HG03575 (cell line): Measurements from ENCODE around the gene PYROXD2.
"Not testable (repeated sequence)": the region's sequence is repeated elsewhere in the genome, so short reads cannot be mapped to it uniquely, and the experiment has no call there.

Experiments used
- ATAC-seq: cut with Tn5 transposase; IDR thresholded peaks from one replicate; pipeline ENCODE4 v1.9.1; 2021; ENCODE audit not compliant: unreplicated experiment, insufficient number of reproducible peaks, low FRiP score; ENCODE audit errors: extremely low read depth

PYROXD2 gene

DNA sequence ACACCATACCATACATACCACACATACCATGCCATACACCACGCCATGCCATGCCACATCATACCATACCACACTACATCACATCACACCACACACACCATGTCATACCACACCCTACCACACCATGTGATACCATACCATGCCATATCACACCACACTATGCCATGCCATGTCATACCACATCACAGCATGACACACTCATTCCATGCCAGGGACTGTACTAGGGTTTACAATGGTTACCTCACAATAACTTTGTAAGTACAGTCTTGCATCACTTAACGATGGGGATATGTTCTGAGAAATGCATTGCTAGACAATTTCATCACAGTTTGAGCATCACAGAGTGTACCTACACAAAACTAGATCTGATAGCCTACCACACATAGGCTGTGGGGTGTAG lies 14.5 kb downstream of the PYROXD2 start:
- no peak for ATAC-seq

DNA sequence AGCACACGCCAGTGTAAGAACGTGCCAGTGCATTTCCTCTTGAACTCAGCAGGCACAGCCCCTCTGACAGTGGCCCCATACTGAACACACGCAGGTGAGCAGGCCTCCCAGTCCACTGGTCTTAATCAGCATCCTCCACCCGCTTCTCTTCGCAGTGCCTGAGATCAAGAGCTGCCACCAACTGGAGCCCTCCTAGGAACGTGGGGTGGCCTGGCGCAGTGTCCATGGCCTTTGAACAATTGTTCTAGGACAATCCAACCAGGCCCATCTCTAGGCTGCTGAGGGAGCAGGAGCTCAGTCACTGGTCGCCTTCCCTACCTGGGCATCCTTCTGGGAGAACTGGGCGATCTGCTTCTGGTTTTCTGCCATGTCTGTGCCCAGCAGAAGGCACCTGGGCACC lies 15.2 kb downstream of the PYROXD2 start:
- no peak for ATAC-seq

DNA sequence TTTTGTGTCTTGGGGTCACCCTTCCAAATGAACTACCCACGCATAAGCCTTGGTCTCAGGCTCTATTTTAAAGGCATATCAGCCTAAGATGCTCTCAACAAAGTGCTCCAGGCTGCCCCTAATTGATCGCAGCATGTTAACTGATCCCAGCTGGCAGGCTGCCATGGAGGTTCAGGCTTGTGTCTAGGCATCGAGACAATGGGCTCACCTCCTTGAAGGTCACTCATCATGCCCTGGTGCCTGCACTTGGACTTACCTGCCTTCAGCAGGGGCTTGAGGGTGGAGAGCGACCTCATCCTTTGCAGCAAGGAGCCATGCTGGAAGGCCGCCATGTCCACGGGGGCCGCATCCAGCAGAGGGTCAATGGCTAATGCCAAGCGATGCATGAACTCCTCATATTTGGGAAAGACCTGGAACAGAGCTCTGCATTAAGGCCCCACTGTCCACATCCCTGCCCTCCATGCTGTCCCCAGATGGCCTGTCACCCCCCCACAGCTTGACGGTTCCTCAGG lies 17.8 kb downstream of the PYROXD2 start:
- no peak for ATAC-seq

DNA sequence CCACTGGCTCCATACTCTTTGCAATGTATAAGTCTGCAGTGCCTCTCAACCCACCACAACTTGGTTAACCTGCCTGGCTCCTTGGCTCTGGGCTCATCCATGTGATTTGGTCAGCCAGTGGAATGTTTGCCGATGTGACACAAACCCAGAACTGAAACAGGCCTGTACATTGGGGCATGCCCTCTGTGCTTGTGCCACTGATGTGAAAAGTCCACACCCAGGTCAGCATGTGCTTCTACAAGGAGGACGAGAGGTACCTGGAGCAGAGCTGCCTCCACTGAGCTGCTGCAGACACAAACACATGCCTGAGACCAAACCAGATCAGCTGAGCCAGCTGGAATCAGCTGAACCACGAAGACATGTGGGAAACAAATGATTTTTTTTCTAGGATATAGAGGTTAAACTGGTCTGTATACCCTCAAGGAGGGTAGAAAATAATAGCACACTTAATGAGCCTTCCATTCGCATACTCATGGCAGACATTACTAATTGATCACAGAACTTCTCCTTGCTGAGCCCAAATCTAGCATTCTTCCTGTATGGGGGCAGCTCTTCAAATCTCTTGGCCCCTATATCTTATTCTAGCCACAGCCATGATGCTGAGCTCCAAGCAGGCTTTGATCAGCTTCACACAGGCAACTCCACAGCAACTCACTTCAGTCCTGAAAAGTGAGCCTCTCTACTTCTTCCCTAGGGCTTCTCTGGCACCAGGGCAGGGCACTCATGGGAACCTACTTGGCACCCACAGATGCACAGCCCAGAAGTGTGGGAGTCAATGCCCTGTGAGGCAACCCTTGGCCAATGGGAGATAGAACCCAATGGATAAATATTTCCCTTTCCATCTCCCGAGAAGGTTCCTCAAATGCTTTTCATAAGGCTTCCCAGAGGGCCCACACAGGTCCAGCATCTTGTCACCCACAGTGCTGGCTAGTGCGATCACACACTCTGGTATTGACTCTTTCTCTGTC lies 18.6 kb downstream of the PYROXD2 start:
- no peak for ATAC-seq

DNA sequence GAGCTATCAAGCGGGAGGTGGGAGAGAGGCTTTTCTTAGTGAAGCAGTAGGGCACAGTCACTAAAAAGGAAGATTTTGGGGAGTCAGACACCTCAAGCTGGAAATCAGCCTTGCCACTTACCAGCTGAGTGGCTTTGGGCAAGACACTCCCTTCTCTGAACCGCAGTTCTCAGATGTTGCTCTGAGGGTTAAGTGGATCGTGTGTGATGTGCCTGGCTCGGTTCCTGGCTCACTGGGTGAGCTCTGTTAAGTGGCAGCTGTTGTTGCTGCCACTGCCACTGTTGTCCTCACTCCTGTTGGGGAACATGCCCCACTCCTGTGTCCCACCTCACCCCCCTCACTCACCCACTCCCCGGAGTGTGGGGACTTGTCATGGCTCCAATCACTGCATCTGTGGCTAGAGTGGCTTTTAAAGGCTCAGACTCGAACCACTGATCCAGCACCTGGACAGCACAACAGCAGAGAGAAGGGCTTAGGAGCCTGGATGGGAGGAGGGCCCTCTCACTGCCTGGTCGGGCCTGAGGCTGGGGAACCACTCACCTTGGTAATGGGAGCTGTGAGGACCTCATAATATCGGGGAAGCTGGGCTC lies 20.0 kb downstream of the PYROXD2 start:
- ATAC-seq = no peak

DNA sequence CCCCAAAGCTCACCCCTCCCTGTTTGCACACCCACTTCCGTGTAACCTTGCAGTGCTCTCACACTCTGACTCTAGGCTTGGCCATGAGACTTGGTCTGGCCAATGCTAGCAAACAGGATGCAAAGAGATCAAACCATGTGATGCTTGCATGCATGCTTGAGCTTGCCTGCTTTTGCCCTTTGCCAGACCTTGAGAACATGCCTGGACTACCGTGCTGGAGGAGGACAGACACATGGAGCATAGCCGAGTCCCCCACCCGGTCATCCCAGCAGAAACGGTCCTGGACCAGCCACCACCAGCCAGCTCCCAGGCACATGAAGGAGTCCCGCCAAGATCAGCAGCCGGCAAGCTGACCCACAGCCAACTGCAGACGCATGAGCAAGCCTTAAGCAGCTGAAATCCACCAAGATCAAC lies 23.4 kb downstream of the PYROXD2 start:
- no peak for ATAC-seq

DNA sequence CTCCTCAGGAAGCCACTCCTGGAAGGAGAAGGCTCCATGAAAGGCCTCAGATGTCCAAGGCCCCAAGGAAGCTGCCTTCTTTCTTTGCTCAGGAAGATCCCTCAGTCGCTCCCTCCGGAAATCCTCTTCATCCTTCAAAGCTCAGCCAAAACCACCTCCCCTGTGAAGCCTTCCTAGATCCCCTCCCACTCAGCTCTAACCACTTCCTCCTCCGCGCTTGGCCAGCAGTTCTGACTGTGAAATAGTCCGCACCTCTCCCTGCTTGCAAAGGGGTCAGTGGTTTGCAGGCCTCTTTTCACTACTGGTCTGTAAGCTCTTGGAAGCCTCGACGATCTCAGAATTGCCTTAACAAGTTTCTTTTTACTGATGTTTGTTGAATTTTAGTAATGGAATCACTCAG lies 23.9 kb downstream of the PYROXD2 start:
- ATAC-seq = no peak

DNA sequence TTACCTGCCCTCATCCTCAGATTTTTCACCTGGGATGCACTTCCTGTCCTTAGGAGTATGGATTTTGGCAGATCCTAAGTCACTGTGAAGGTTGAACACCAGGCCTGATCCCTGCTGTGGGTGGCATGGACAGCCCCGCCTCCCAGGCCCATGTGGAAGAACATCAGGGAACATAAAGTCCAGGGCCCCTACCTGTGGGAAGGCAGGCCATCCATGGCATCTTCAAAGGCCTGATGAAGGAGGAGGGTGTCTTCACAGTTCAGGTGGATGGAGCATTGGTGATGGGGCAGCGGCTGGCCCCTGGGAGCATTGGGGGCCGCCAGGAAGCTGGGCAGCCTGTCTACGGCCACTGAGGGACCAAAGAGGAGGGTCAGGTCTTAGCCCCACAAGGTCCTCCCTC lies 24.6 kb downstream of the PYROXD2 start:
- ATAC-seq = no peak

DNA sequence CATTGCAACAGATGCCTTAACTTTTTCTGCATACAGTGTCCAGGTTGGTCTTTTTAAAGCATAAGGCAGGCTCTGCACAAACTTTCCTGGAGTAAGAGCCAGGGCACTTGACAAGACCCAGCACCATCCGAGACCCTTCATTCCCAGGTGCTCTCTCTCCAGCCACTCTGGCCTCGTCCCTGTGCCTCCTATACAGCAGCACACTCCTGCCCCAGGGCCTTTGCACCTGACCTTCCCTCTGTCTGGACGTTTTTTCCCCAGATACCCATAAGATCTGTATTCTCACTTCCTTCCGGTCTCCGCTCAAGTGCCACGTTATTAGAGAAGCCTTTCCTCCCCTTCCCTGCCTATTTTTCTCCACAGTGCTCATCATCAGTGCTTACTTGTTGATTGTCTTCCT lies 25.6 kb downstream of the PYROXD2 start:
- ATAC-seq = no peak

DNA sequence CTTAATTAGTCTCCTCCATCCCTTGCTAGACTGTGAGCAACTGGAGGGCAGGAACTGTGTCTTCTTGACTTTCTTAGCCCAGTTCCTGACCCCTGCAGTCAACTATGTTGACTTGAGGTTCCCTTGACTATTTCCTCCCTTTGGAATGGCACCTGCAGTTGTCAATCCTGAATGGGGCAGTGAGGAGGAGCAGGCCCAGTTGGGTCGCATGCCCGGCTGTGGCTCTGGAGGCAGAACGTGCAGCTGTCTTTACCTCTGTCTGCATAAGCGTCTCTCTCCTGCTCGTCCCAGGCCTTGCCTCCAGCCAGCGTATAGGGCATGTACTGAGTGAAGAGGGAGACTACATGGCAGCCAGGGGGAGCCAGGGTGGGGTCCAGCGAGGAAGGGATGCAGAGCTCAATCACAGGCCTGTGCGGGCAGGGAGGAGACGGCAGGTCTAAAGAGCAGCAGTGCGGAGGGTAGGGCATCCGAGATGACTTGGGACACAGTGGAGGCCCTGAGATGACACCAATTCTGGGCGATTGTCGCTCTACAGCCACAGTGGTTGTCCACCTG lies 26.8 kb downstream of the PYROXD2 start:
- ATAC-seq = no peak

DNA sequence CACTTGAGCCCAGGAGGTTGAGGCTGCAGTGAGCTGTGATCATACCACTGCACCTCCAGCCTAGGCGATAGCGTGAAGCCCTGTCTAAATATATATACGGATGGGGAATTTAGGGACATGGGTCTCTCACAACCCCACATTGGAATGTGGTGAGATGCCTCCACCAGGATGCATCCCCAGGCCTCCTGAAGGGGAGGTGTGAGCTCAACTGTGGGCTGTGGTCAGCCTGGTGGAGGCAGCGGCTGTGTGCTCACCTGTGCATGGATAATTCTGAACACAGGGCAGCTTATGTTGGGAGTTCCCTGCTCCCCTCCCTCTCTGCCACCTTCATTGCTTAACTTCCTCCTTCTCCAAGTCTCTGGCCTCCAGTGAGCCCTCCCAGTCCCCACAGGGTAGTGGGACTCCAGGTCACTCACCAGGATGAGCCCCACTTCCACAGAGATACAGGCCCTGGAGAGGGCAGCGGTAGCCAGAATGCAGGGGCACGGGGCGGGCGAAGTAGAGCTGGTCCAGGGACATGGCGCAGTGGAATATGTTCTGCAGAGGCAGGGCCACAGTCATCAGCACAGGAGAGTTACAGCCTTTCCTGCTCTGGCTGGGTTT lies 30.4 kb downstream of the PYROXD2 start:
- ATAC-seq = no peak

DNA sequence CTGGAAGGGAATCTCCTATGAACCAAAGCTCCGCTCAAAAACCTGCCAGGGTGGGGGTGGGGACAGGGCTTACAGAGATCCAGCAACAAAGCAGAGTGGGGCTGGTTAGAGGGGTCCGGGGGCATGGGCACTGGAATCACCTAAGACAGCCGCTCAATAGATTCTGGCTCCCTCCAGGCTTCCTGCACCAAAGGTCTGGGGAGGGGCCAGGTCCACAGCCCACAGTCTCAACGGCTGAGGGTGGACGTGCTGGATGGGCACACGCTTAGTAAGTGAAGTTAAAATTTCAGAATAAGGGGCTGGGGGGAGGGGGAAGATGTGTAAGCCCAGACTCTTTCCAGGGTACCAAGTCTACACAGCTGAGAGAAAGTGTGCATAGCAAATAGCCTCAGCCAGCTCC lies 31.1 kb downstream of the PYROXD2 start:
- no peak for ATAC-seq

DNA sequence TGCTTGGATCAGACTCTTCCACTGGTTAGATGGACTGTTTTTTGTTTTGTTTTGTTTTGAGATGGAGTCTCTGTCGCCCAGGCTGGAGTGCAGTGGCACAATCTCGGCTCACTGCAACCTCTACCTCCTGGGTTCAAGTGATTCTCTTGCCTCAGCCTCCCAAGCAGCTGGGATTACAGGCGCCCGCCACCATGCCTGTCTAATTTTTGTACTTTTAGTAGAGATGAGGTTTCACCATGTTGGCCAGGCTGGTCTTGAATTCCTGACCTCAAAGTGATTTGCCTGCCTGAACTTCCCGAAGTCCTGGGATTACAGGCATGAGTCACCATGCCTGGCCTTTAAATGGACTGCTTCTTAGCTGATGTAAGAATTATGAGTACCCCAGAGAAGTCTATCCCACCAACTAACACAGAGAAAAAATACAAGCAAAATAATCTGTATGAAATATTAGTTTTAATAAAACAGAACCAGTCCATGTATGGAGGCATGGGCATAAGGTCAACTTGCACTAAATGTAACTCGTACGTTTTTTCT lies 31.8 kb downstream of the PYROXD2 start:
- not testable (repeated sequence) for ATAC-seq

DNA sequence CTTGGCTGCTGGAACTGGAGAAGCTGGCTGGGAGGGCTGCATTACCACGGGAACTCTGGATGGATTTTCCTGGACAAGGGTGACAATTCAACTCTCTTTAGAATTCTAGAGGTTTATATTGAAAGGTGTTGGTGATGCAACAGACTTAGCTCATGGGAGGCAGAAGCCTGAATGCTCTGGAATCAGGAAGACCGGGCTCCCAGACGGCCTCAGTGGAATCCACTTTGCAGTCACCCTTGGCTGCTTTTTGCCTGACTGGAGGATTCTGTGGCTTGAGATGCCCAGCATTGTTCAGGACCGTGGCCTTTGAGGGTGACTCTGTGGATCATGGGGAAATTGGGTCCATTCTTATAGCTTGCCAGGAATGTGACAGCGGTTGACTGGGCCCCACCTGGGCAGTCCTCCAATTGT lies 32.3 kb downstream of the PYROXD2 start:
- ATAC-seq = no peak

DNA sequence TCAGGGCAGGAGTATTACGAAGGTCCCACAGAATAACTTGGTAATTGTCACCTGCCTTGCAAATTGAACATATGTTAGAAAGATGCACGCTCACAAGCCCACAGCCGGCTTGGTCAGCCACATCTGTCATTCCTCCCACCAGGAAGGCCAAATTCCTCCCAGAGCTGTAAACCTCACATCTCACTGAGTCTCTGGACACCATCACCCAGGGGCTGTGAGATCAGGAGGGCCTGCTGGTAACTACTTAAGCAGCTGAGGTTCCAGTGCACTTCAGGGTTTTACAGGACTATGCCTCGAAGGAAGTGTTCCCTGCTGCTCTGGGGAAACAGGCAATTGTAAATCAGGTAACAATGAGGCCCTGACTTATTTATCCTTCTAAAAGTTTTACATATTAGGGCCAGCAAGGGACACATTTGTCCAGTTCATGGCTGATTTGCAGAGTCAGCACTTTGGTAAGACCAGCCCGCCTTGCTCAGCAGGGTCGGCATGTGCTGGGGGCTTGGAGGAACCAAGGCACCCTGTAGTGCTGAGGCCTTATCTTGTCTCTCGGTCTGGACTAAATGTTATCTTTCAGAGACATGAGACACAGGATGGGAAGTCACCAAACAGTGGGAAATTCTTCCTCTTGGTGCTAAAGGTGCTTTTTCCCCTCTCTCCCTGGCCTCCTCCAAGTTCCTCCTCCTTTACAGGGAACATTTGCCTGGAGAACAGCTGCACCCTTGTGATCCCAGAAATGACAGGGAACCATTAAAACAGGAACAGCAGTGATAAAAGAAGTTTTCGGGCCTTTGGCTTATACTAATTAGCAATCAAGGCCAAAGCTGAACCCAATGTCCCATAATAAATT lies 34.3 kb downstream of the PYROXD2 start:
- no peak for ATAC-seq

DNA sequence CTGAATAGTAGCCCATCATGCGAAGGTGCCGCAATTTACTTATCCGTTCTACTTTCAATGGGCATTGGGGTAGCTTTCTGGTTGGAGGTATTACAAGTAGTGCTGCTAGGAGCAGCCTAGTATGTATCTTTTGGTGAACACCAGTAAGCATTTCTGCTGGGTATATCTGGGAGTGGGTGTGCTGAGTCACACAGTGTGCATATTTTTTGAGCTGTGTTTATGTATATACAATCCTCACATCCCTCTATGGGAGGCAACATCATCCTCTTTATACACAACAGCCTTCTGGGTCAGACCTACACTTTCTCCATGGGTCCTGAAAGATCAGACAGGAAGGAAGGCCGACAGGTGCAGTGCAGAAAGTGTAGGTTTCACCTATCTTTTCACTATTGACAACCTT lies 36.3 kb downstream of the PYROXD2 start:
- no peak for ATAC-seq

DNA sequence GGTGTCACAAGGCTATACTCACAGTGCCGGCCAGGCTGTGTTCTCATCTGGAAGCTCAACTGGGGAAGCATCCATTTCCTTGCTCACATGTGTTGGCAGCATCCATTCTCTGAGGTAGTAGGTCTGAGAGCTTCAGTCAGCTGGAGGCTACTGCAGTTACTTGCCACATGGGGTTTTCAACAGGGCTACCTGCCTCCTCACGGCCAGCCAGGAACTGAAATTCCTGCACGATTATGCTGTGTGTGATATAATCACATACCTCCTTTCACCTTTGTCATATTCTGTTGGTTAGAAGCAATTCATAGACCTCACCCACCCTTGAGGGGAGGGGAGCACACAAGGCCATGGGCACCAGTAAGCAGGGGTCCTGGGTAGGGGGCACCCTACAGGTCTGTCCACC lies 37.4 kb downstream of the PYROXD2 start:
- ATAC-seq = no peak

DNA sequence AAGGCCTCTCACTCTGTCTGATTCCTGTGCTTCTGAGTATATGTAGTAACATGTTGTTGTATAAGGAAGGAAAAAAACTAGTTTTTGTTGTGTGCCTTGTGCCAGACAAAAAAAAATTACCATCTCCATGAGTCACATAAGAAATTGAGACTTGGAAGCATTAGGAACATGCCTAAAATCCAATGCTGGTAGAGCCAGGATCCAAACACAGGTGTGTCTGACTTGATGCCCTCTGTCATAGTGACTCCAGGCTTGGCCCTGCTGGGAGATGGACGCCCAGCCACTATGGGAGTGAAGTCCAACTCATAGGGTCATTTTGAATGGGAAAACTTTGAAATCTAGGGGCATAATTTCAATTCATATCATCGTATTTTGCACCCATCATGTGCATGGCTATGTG lies 38.0 kb downstream of the PYROXD2 start:
- ATAC-seq = no peak

DNA sequence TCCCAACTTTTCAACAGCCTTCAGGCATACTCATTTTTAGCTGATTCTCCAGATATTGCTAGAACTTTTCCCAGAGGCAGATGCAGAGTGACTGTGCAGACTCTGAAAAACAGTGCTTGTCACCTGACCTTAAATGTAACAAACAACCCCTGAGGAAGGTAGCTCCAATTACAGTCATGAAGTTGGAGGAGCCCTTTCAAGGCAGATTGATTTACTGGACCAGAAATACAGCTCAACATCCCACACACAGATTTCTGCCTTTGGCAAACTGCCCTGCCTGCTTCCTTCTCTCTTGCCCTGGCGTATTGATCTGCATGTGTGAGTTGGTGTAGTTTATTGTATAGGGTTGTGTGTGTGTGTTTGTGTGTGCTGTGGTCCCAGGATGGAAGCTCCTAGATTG lies 38.5 kb downstream of the PYROXD2 start:
- no peak for ATAC-seq
